ENCODE measurements around the gene KCTD13.
"Not testable (repeated sequence)": the region's sequence is repeated elsewhere in the genome, so short reads cannot be mapped to it uniquely, and the experiment has no call there.

The KCTD13 gene

GRCh38 chr16:29943846-29944799, 18.1 kb upstream of the KCTD13 start:
- CTCF ChIA-PET: interaction anchor here (1.1 kb wide), 1 partner anchor 253 kb away, joined by 3 read pairs; no protein-coding TSS in a partner anchor
- POLR2A ChIA-PET: no interaction called here
- no peak for TF ChIP-seq CTCF (IDR thresholded peaks at IDR 0.05; ENCODE audit: control extremely low read depth, extremely low read depth, low read depth, missing control alignments)
- DNase-seq (ENCODE audit: extremely low spot score): no peak

GRCh38 chr16:29940656-29941055, 14.6 kb upstream of the KCTD13 start:
- ChIA-PET POLR2A (no interaction called here), CTCF (interaction anchor here (1.0 to 1.4 kb wide), 4 partner anchors 15 to 92 kb away, joined by 3 to 4 read pairs (median 4); partner anchors contain the start of genes KCTD13 and TMEM219)
- DNase-seq (ENCODE audit: extremely low spot score): no peak
- TF ChIP-seq CTCF (IDR thresholded peaks at IDR 0.05; ENCODE audit: control extremely low read depth, extremely low read depth, low read depth, missing control alignments): no peak

GRCh38 chr16:29931750-29932149, 5.7 kb upstream of the KCTD13 start:
- DNase-seq (ENCODE audit: extremely low spot score); CTCF ChIA-PET; POLR2A ChIA-PET: not testable (repeated sequence)

GRCh38 chr16:29927070-29927905, 1.3 kb upstream of the KCTD13 start:
- ChIA-PET CTCF (interaction anchor here (1.0 to 1.5 kb wide), 4 partner anchors 10 to 79 kb away, joined by 3 to 4 read pairs (median 4); no protein-coding TSS in a partner anchor), POLR2A (interaction anchor here (0.5 to 0.6 kb wide), 2 partner anchors 34 to 63 kb away, joined by 5 to 7 read pairs; no protein-coding TSS in a partner anchor)
- no peak for TF ChIP-seq CTCF (IDR thresholded peaks at IDR 0.05; ENCODE audit: control extremely low read depth, extremely low read depth, low read depth, missing control alignments)
- DNase-seq (ENCODE audit: extremely low spot score): no peak

- ChIA-PET CTCF (interaction anchor here (0.8 to 1.9 kb wide), 8 partner anchors 10 to 79 kb away, joined by 3 to 6 read pairs (median 4); partner anchors contain the start of gene INO80E), POLR2A (interaction anchor here (0.6 kb wide), 1 partner anchor 62 kb away, joined by 7 read pairs; no protein-coding TSS in a partner anchor)
- no peak for DNase-seq (ENCODE audit: extremely low spot score)
- no peak for TF ChIP-seq CTCF (IDR thresholded peaks at IDR 0.05; ENCODE audit: control extremely low read depth, extremely low read depth, low read depth, missing control alignments)
Measured at GRCh38 chr16:29926711-29927052, 656 bp upstream of the KCTD13 start.

- POLR2A ChIA-PET: no interaction called here
- TF ChIP-seq CTCF (IDR thresholded peaks at IDR 0.05; ENCODE audit: control extremely low read depth, extremely low read depth, low read depth, missing control alignments): no peak
- CTCF ChIA-PET: interaction anchor here (1.2 to 1.9 kb wide), 3 partner anchors 8 to 47 kb away, joined by 3 to 6 read pairs (median 3); no protein-coding TSS in a partner anchor
- DNase-seq (ENCODE audit: extremely low spot score): no peak
Measured at GRCh38 chr16:29925105-29925756, 795 bp downstream of the KCTD13 start.

All from GM10248 (cell line).